Testis (tissue), 3 donors: Measurements from ENCODE around the gene MAML2. TPM values are rescaled to one million over a fixed set of nuclear protein-coding genes. Genes with fewer than 3 reads are reported as not detected.

Source experiments
- DNase-seq: peaks from one replicate; pipeline ENCODE4 v3.0.0-alpha.2; 2019
- H3K27ac ChIP-seq, 2 donors: fragments of 200-600 bp; sonication (generic); one replicate each; pipeline ENCODE4 v1.5.1; 2019
- H3K27me3 ChIP-seq: fragments of 200-600 bp; sonication (generic); one replicate; pipeline ENCODE4 v1.5.1; 2019
- H3K36me3 ChIP-seq: fragments of 200-600 bp; sonication (generic); one replicate; pipeline ENCODE4 v1.5.1; 2017; ENCODE audit warnings: low read depth; ENCODE audit errors: missing control alignments
- H3K4me1 ChIP-seq: fragments of 200-600 bp; sonication (generic); one replicate; pipeline ENCODE4 v1.5.1; 2019
- H3K4me3 ChIP-seq, 2 donors: fragments of 200-600 bp; sonication (generic); one replicate each; pipeline ENCODE4 v1.5.1; 2017 to 2019
- H3K9me3 ChIP-seq: fragments of 200-600 bp; sonication (generic); one replicate; pipeline ENCODE4 v1.5.1; 2017
- CTCF ChIP-seq, 3 experiments: fragments of 450-650 bp in 2 of 3; fragments of 200-600 bp in 1 of 3; sonication (generic) in 1 of 3; IDR thresholded peaks; one replicate each; pipeline ENCODE4 v1.5.1; 2016 to 2019; ENCODE audit warnings: antibody characterized with exemption in 3 of 3, mild to moderate bottlenecking in 2 of 3, moderate library complexity in 1 of 3
- POLR2A ChIP-seq: fragments of 450-650 bp; IDR thresholded peaks from one replicate; pipeline ENCODE4 v1.6.1; 2017; ENCODE audit warnings: antibody characterized with exemption, mild to moderate bottlenecking, moderate library complexity
- WGBS, 2 donors: methylation state at CpG; one replicate each; pipeline ENCODE4 v1.1.5; 2018; 5-methylcytosine and 5-hydroxymethylcytosine counted together
- intact Hi-C: fragments of 100-400 bp; cut with DNase I; formaldehyde crosslinking; loops from one replicate; pipeline ENCODE4 v1.15.1; 2023; ENCODE audit warnings: low total_unique reads
- polyA plus RNA-seq: library from polyadenylated mRNA; stranded (reverse); fragments of 350-450 nt; fragmentation: Illumina TruSeq; extraction: RNeasy Lipid Tissue Mini Kit (QIAGEN cat#74804); gene quantifications from one replicate; pipeline ENCODE4 v1.2.3, GENCODE V29; 2014; ENCODE audit warnings: low read depth, low replicate concordance; ENCODE audit not compliant: insufficient read depth
- total RNA-seq, 2 donors: library from RNA; depleted of rRNA; stranded (reverse); fragments of >200 nt; gene quantifications; one replicate each; pipeline ENCODE4 v1.2.3, GENCODE V29; 2016

The MAML2 gene
- total and polyA plus RNA-seq, 3 donors from 2014 or later, result 5.1 to 23.6 (median 17.6) TPM

- Histone ChIP-seq H3K4me1 (no peaks in the 10 kb centered on the region), H3K27ac (no peak overlapping the region), H3K36me3 (no peaks in the 10 kb centered on the region), H3K4me3 (no peak overlapping the region), H3K9me3 (no peaks in the 10 kb centered on the region), H3K27me3 (no peaks in the 10 kb centered on the region)
- 83 to 94% methylated on average over 1 of the region's 1 CpG for WGBS, 2 donors
- TF ChIP-seq POLR2A, result no peak
- intact Hi-C loops, result no loop called here
- DNase-seq, result no peak
These were observed 399.4 kb downstream of the MAML2 start for GRCh38 chr11:95943546-95943945.

- H3K4me3 ChIP-seq, result no peak overlapping the region
- no peaks in the 10 kb centered on the region for H3K27me3 ChIP-seq
- no peak for TF ChIP-seq POLR2A
- TF ChIP-seq CTCF (IDR thresholded peaks at IDR 0.05), result no peak
- no peak for DNase-seq
- H3K27ac ChIP-seq, result no peak overlapping the region
- no peaks in the 10 kb centered on the region for H3K9me3 ChIP-seq
- H3K36me3 ChIP-seq, result no peaks in the 10 kb centered on the region
- intact Hi-C loops, result no loop called here
- WGBS, 2 donors, result 86 to 89% methylated on average over 6 of the region's 6 CpGs
- H3K4me1 ChIP-seq, result no peaks in the 10 kb centered on the region
These were observed 403.9 kb downstream of the MAML2 start for GRCh38 chr11:95939091-95939490.

- H3K27me3 ChIP-seq, result no peaks in the 10 kb centered on the region
- no peaks in the 10 kb centered on the region for H3K4me1 ChIP-seq
- DNase-seq, result no peak
- no peak overlapping the region for H3K4me3 ChIP-seq
- no peaks in the 10 kb centered on the region for H3K36me3 ChIP-seq
- TF ChIP-seq CTCF (IDR thresholded peaks at IDR 0.05) (no peak), POLR2A (no peak)
- intact Hi-C loops, result no loop called here
- no peaks in the 10 kb centered on the region for H3K9me3 ChIP-seq
- no peak overlapping the region for H3K27ac ChIP-seq
These were observed 405.6 kb downstream of the MAML2 start for GRCh38 chr11:95937358-95937757.

GRCh38 chr11:95933594-95933993, 409.4 kb downstream of the MAML2 start:
- H3K9me3 ChIP-seq, result no peaks in the 10 kb centered on the region
- H3K4me3 ChIP-seq, result no peak overlapping the region
- H3K27ac ChIP-seq, result no peak overlapping the region
- intact Hi-C loops, result no loop called here
- WGBS, 2 donors, result 82 to 88% methylated on average over 5 of the region's 5 CpGs
- DNase-seq, result no peak
- TF ChIP-seq CTCF (IDR thresholded peaks at IDR 0.05), result no peak
- TF ChIP-seq POLR2A, result no peak
- H3K4me1 ChIP-seq, result no peaks in the 10 kb centered on the region
- no peaks in the 10 kb centered on the region for H3K36me3 ChIP-seq
- no peaks in the 10 kb centered on the region for H3K27me3 ChIP-seq

- H3K4me1 ChIP-seq, result no peaks in the 10 kb centered on the region
- no peaks in the 10 kb centered on the region for H3K36me3 ChIP-seq
- 91 to 93% methylated on average over 1 of the region's 1 CpG for WGBS, 2 donors
- no peak for DNase-seq
- H3K9me3 ChIP-seq, result no peaks in the 10 kb centered on the region
- TF ChIP-seq CTCF (IDR thresholded peaks at IDR 0.05) (no peak), POLR2A (no peak)
- no peaks in the 10 kb centered on the region for H3K27me3 ChIP-seq
- no peak overlapping the region for H3K4me3 ChIP-seq
- no peak overlapping the region for H3K27ac ChIP-seq
- intact Hi-C loops, result no loop called here
These were observed 411.1 kb downstream of the MAML2 start for GRCh38 chr11:95931916-95932315.
